CD4-positive, alpha-beta T cell treated with Interleukin-15 for 1 hour (primary cell): ENCODE measurements around the gene SHBG.
"Not testable (repeated sequence)": the region's sequence is repeated elsewhere in the genome, so short reads cannot be mapped to it uniquely, and the experiment has no call there.

Source experiments
- DNase-seq: peaks from one replicate; pipeline ENCODE4 v3.0.0-alpha.2; 2020

The SHBG gene

GRCh38 chr17:7629939-7630571 is at the start of gene SHBG:
Gene SHBG (plus strand): TSS chr17:7630135. CDS start chr17:7630173, 38 bp downstream.
- DNase-seq: no peak

- DNase-seq: no peak
Measured at GRCh38 chr17:7580604-7581575, 49.0 kb upstream of the SHBG start.

- DNase-seq: no peak
Measured at GRCh38 chr17:7582396-7583252, 47.3 kb upstream of the SHBG start.

GRCh38 chr17:7583253-7584109 is 46.5 kb upstream of the SHBG start, which contains the start of gene MPDU1:
Gene MPDU1 (plus strand): TSS chr17:7583852. CDS start chr17:7583863, 11 bp downstream.
- DNase-seq: peak; percentile 96

GRCh38 chr17:7586673-7587419 is 43.1 kb upstream of the SHBG start:
- no peak for DNase-seq

- DNase-seq: peak; percentile 20
Measured at GRCh38 chr17:7587420-7588151, 42.3 kb upstream of the SHBG start.

GRCh38 chr17:7588553-7589203 is 41.3 kb upstream of the SHBG start:
- DNase-seq: no peak

- DNase-seq: peak; percentile 77
Measured at GRCh38 chr17:7589204-7589868, 40.6 kb upstream of the SHBG start.

GRCh38 chr17:7589891-7590691 is 39.8 kb upstream of the SHBG start, which contains the start of gene SOX15:
Gene SOX15 (minus strand): TSS chr17:7590094. CDS start chr17:7589676, 418 bp downstream.
- DNase-seq: no peak

- no peak for DNase-seq
Measured at GRCh38 chr17:7590743-7591142, 39.2 kb upstream of the SHBG start.

- DNase-seq: no peak
Measured at GRCh38 chr17:7591596-7591995, 38.3 kb upstream of the SHBG start.

- DNase-seq: no peak
Measured at GRCh38 chr17:7592422-7593021, 37.4 kb upstream of the SHBG start.

GRCh38 chr17:7593296-7593695 is 36.6 kb upstream of the SHBG start:
- DNase-seq: no peak

- DNase-seq: not testable (repeated sequence)
Measured at GRCh38 chr17:7597561-7597960, 32.4 kb upstream of the SHBG start.

- no peak for DNase-seq
Measured at GRCh38 chr17:7606280-7606679, 23.7 kb upstream of the SHBG start.

- DNase-seq: no peak
Measured at GRCh38 chr17:7610641-7611040, 19.3 kb upstream of the SHBG start.

- DNase-seq: no peak
Measured at GRCh38 chr17:7611635-7612293, 18.2 kb upstream of the SHBG start.
